Breast epithelium (tissue), 3 donors: ENCODE results near the gene RPS14.

ENCODE experiments used
- CTCF ChIP-seq, 3 donors: fragments of 450-650 bp; IDR thresholded peaks; one replicate each; pipeline ENCODE4 v1.5.1; 2016 to 2017; ENCODE audit warnings: antibody characterized with exemption in 3 of 3, mild to moderate bottlenecking in 3 of 3, moderate library complexity in 3 of 3
- POLR2A ChIP-seq: fragments of 450-650 bp; IDR thresholded peaks from one replicate; pipeline ENCODE4 v1.6.1; 2016; ENCODE audit warnings: antibody characterized with exemption, mild to moderate bottlenecking, moderate library complexity

- TF ChIP-seq CTCF (IDR thresholded peaks at IDR 0.05) (no peak), POLR2A (no peak)
Measured at GRCh38 chr5:150410524-150411244, 38.9 kb downstream of the RPS14 start.
